Liver (tissue), 9 donors: ENCODE measurements around the gene ASXL2. TPM values are rescaled to one million over a fixed set of nuclear protein-coding genes. Genes with fewer than 3 reads are reported as not detected.

Experiments
- DNase-seq: peaks from one replicate; pipeline ENCODE4 v3.0.0-alpha.2; 2017; ENCODE audit warnings: low spot score
- H3K27ac ChIP-seq, 2 donors: one replicate each; pipeline ENCODE4 v1.7.0; 2013; ENCODE audit warnings: inconsistent platforms in 2 of 2, low read length in 2 of 2, control low read depth in 1 of 2, low read depth in 1 of 2, mild to moderate bottlenecking in 1 of 2
- H3K27me3 ChIP-seq, 4 donors: one replicate each; pipeline versions ENCODE4 v1.6.1 to v1.7.0; 2013; ENCODE audit warnings: low read length in 3 of 4, inconsistent platforms in 1 of 4, mild to moderate bottlenecking in 1 of 4, moderate library complexity in 1 of 4; ENCODE audit not compliant: control insufficient read depth in 4 of 4, insufficient read depth in 4 of 4
- H3K36me3 ChIP-seq, 4 donors: one replicate each; pipeline versions ENCODE4 v1.6.1 to v1.7.0; 2013; ENCODE audit warnings: low read length in 3 of 4, mild to moderate bottlenecking in 3 of 4, low read depth in 1 of 4, moderate library complexity in 1 of 4; ENCODE audit not compliant: control insufficient read depth in 4 of 4, insufficient read depth in 3 of 4
- H3K4me1 ChIP-seq, 4 donors: one replicate each; pipeline versions ENCODE4 v1.6.1 to v1.7.0; 2013; ENCODE audit warnings: low read length in 3 of 4, mild to moderate bottlenecking in 3 of 4, moderate library complexity in 1 of 4; ENCODE audit not compliant: control insufficient read depth in 4 of 4, insufficient read depth in 4 of 4
- H3K4me3 ChIP-seq, 3 donors: one replicate each; pipeline versions ENCODE4 v1.6.1 to v1.7.0; 2013; ENCODE audit warnings: low read length in 3 of 3, control low read depth in 1 of 3, low read depth in 1 of 3, mild to moderate bottlenecking in 1 of 3
- H3K9ac ChIP-seq, 2 donors: one replicate each; pipeline ENCODE4 v1.7.0; 2013; ENCODE audit warnings: low read length in 2 of 2, mild to moderate bottlenecking in 2 of 2, moderate library complexity in 2 of 2, control low read depth in 1 of 2, low read depth in 1 of 2
- H3K9me3 ChIP-seq, 4 donors: one replicate each; pipeline versions ENCODE4 v1.6.1 to v1.7.0; 2013; ENCODE audit warnings: low read length in 3 of 4; ENCODE audit not compliant: control insufficient read depth in 4 of 4
- EGR1 ChIP-seq, 2 donors: IDR thresholded peaks; 2 replicates each; pipeline ENCODE4 v1.6.1; 2016 to 2018; ENCODE audit warnings: antibody characterized with exemption in 2 of 2, low read depth in 2 of 2
- FOXA1 ChIP-seq: IDR thresholded peaks from 2 replicates; pipeline ENCODE4 v1.6.1; 2016; ENCODE audit warnings: antibody characterized with exemption
- FOXA2 ChIP-seq: IDR thresholded peaks from 2 replicates; pipeline ENCODE4 v1.6.1; 2016; ENCODE audit warnings: antibody characterized with exemption
- GABPA ChIP-seq, 2 donors: IDR thresholded peaks in 1 of 2; conservative IDR thresholded peaks in 1 of 2; 2 replicates each; pipeline ENCODE4 v1.6.1; 2016; ENCODE audit warnings: antibody characterized with exemption in 2 of 2, mild to moderate bottlenecking in 1 of 2, moderate library complexity in 1 of 2
- HNF4A ChIP-seq, 2 donors: conservative IDR thresholded peaks; 2 replicates each; pipeline ENCODE4 v1.6.1; 2016; ENCODE audit warnings: antibody characterized with exemption in 2 of 2, mild to moderate bottlenecking in 2 of 2
- HNF4G ChIP-seq: IDR thresholded peaks from 2 replicates; pipeline ENCODE4 v1.6.1; 2016; ENCODE audit warnings: antibody characterized with exemption
- JUND ChIP-seq, 2 donors: IDR thresholded peaks; 2 replicates each; pipeline ENCODE4 v1.6.1; 2016; ENCODE audit warnings: antibody characterized with exemption in 2 of 2
- NR2F2 ChIP-seq: IDR thresholded peaks from 2 replicates; pipeline ENCODE4 v1.6.1; 2016; ENCODE audit warnings: antibody characterized with exemption
- RXRA ChIP-seq, 2 donors: IDR thresholded peaks; 2 replicates each; pipeline ENCODE4 v1.6.1; 2017 to 2018; ENCODE audit warnings: antibody characterized with exemption in 2 of 2, mild to moderate bottlenecking in 1 of 2
- SP1 ChIP-seq: IDR thresholded peaks from 2 replicates; pipeline ENCODE4 v1.6.1; 2018; ENCODE audit warnings: antibody characterized with exemption, mild to moderate bottlenecking
- TAF1 ChIP-seq: conservative IDR thresholded peaks from 2 replicates; pipeline ENCODE4 v1.6.1; 2016; ENCODE audit warnings: antibody characterized with exemption, mild to moderate bottlenecking
- YY1 ChIP-seq: IDR thresholded peaks from 2 replicates; pipeline ENCODE4 v1.6.1; 2016; ENCODE audit warnings: antibody characterized with exemption, mild to moderate bottlenecking
- WGBS: extraction: QIAGEN DNeasy Blood & Tissue Kit; methylation state at CpG from one replicate; pipeline ENCODE4 v1.1.7; 2013; 5-methylcytosine and 5-hydroxymethylcytosine counted together
- polyA plus RNA-seq, 2 donors: library from polyadenylated mRNA; stranded (reverse) in 1 of 2; unstranded in 1 of 2; fragments of 200-250 nt in 1 of 2; fragments of >200 nt in 1 of 2; fragmentation: Nextera tagmentation in 1 of 2; extraction: Ambion mirVana in 1 of 2; gene quantifications; one replicate each; pipeline versions ENCODE4 v1.2.1 to v1.2.3, GENCODE V29; 2013 to 2015
- total RNA-seq, 2 donors: library from RNA; depleted of rRNA; stranded (reverse); fragments of >200 nt; gene quantifications; one replicate each; pipeline ENCODE4 v1.2.3, GENCODE V29; 2014
- TF ChIP-seq, protein P1 (sequence below): IDR thresholded peaks from 2 replicates; pipeline ENCODE4 v1.6.1; 2016; ENCODE audit warnings: antibody characterized with exemption, mild to moderate bottlenecking
- TF ChIP-seq, protein P2 (sequence below): IDR thresholded peaks from 2 replicates; pipeline ENCODE4 v1.6.1; 2016; ENCODE audit warnings: antibody characterized with exemption
- TF ChIP-seq, protein P3 (sequence below): fragments of 150-350 bp; IDR thresholded peaks from 2 replicates; pipeline ENCODE4 v1.5.1; 2017; ENCODE audit warnings: improper control_type of control experiment, low read depth, low read length; ENCODE audit not compliant: missing input control
- donor health status: healthy.
- donor health status: healthy.
- donor health status: healthy.
- donor health status: healthy.
- donor health status: healthy.

Gene ASXL2
- total and polyA plus RNA-seq, 4 donors = 2.4 to 7.3 (median 4.4) TPM

DNA sequence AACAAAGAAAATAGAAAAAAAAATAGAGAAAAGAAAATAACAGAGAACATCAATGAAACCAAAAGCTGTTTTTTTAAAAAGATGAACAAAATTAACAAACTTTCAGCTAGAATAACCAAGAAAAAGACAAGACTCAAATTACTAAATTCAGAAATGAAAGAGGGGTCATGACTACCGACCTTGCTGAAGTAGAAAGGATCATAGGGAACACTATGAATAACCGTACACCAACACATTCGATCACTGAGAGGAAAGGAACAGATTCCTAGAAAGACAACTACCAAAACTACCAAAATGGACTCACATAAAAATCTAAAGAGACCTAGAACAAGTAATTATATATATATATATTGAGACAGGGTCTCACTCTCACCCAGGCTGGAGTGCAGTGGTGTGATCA lies 167.5 kb downstream of the ASXL2 start:
- no peak overlapping the region for H3K9ac ChIP-seq
- no peak overlapping the region for H3K27ac ChIP-seq
- no peaks in the 10 kb centered on the region for H3K27me3 ChIP-seq
- peaks cover 0 to 5% (median 0%) of the 10 kb centered on the region in 4 donors for H3K4me1 ChIP-seq
- no peak overlapping the region for H3K4me3 ChIP-seq
- no peaks in the 10 kb centered on the region for H3K36me3 ChIP-seq
- DNase-seq = no peak
- no peak for TF ChIP-seq GABPA (IDR thresholded peaks at IDR 0.05 in 1 of 2, conservative IDR thresholded peaks at IDR 0.05 in 1 of 2)
- TF ChIP-seq, protein P1, sequence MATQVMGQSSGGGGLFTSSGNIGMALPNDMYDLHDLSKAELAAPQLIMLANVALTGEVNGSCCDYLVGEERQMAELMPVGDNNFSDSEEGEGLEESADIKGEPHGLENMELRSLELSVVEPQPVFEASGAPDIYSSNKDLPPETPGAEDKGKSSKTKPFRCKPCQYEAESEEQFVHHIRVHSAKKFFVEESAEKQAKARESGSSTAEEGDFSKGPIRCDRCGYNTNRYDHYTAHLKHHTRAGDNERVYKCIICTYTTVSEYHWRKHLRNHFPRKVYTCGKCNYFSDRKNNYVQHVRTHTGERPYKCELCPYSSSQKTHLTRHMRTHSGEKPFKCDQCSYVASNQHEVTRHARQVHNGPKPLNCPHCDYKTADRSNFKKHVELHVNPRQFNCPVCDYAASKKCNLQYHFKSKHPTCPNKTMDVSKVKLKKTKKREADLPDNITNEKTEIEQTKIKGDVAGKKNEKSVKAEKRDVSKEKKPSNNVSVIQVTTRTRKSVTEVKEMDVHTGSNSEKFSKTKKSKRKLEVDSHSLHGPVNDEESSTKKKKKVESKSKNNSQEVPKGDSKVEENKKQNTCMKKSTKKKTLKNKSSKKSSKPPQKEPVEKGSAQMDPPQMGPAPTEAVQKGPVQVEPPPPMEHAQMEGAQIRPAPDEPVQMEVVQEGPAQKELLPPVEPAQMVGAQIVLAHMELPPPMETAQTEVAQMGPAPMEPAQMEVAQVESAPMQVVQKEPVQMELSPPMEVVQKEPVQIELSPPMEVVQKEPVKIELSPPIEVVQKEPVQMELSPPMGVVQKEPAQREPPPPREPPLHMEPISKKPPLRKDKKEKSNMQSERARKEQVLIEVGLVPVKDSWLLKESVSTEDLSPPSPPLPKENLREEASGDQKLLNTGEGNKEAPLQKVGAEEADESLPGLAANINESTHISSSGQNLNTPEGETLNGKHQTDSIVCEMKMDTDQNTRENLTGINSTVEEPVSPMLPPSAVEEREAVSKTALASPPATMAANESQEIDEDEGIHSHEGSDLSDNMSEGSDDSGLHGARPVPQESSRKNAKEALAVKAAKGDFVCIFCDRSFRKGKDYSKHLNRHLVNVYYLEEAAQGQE = no peak
- no peak for TF ChIP-seq EGR1 (IDR thresholded peaks at IDR 0.05; ENCODE audit: low read depth in 2 of 2)
- no peak for TF ChIP-seq HNF4G
- TF ChIP-seq FOXA1 = no peak
- no peak for TF ChIP-seq NR2F2
- H3K9me3 ChIP-seq = no peaks in the 10 kb centered on the region
- WGBS = 89% methylated on average over 3 of the region's 3 CpGs

DNA sequence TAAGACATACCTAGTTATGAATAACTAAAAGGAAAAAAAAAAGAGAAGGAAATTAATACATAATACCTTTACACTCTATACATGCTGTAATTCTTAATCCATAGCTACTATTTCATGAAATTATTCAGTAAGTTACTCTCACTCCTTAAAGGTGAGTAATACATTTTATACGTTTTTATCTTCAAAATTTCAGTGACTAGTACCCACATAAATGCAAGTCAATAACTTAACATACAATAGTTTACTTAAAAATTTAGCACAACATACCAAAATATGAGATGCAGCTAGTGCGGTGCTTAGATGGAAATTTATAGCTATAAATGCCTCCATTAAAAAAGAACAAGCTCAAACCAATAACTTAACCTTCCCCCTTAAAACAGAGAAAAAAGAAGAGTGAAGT lies 168.9 kb downstream of the ASXL2 start:
- H3K4me1 ChIP-seq = peaks cover 0 to 5% (median 0%) of the 10 kb centered on the region in 4 donors
- H3K9ac ChIP-seq = no peak overlapping the region
- no peak overlapping the region for H3K4me3 ChIP-seq
- TF ChIP-seq, protein P2, sequence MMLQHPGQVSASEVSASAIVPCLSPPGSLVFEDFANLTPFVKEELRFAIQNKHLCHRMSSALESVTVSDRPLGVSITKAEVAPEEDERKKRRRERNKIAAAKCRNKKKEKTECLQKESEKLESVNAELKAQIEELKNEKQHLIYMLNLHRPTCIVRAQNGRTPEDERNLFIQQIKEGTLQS = no peak
- TF ChIP-seq NR2F2 (no peak), TAF1 (no peak), HNF4G (no peak), RXRA (IDR thresholded peaks at IDR 0.05) (no peak), YY1 (no peak), EGR1 (IDR thresholded peaks at IDR 0.05; ENCODE audit: low read depth in 2 of 2) (no peak), FOXA2 (no peak), HNF4A (conservative IDR thresholded peaks at IDR 0.05) (no peak)
- no peak overlapping the region for H3K27ac ChIP-seq
- no peaks in the 10 kb centered on the region for H3K36me3 ChIP-seq
- 87% methylated on average over 2 of the region's 2 CpGs for WGBS
- no peak for DNase-seq
- no peaks in the 10 kb centered on the region for H3K9me3 ChIP-seq
- no peaks in the 10 kb centered on the region for H3K27me3 ChIP-seq

DNA sequence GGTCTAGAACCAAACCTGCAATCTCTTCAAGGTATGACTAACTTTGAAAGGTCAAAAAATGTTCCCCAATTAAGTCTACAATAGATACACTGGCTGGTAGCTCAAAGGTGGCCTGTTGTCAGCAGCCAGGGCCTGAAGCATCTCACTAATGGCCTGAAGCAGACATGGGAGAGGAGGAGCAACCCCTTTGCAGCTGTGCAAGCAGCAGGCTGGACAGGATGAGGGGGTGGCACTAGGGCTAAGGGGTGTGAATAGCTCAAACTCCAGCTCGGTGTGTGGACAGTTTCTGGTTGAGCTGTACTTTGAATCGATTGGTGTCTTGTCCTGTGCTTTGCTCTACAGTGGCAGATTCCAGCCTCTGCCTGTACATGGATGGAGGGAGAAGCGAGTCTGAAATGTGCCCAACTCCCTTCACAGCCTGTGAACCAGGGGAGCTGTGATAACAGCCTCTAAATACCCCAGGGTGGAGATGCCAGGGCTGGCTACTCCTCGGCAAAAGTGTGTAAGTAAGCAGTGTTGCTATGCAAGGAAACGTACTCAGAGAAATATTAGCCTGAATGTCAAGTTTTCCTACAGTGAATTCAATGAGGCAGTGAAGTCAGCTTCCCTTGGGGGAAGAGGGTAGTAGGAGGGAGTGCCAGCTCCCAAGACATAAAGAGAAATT lies 170.2 kb downstream of the ASXL2 start:
- TF ChIP-seq FOXA2 (no peak), HNF4A (conservative IDR thresholded peaks at IDR 0.05) (no peak), JUND (IDR thresholded peaks at IDR 0.05) (no peak), SP1 (no peak), RXRA (IDR thresholded peaks at IDR 0.05) (no peak), FOXA1 (no peak)
- TF ChIP-seq, protein P3, sequence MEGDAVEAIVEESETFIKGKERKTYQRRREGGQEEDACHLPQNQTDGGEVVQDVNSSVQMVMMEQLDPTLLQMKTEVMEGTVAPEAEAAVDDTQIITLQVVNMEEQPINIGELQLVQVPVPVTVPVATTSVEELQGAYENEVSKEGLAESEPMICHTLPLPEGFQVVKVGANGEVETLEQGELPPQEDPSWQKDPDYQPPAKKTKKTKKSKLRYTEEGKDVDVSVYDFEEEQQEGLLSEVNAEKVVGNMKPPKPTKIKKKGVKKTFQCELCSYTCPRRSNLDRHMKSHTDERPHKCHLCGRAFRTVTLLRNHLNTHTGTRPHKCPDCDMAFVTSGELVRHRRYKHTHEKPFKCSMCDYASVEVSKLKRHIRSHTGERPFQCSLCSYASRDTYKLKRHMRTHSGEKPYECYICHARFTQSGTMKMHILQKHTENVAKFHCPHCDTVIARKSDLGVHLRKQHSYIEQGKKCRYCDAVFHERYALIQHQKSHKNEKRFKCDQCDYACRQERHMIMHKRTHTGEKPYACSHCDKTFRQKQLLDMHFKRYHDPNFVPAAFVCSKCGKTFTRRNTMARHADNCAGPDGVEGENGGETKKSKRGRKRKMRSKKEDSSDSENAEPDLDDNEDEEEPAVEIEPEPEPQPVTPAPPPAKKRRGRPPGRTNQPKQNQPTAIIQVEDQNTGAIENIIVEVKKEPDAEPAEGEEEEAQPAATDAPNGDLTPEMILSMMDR = no peak
- TF ChIP-seq, protein P1 = no peak
- DNase-seq = no peak
- no peak overlapping the region for H3K27ac ChIP-seq
- no peak overlapping the region for H3K4me3 ChIP-seq
- 77% methylated on average over 5 of the region's 5 CpGs for WGBS
- H3K27me3 ChIP-seq = no peaks in the 10 kb centered on the region
- H3K9me3 ChIP-seq = no peaks in the 10 kb centered on the region
- H3K36me3 ChIP-seq = no peaks in the 10 kb centered on the region
- H3K4me1 ChIP-seq = peaks cover 0 to 5% (median 0%) of the 10 kb centered on the region in 4 donors
- no peak overlapping the region for H3K9ac ChIP-seq
